Pancreas (tissue), 10 donors: Measurements from ENCODE around the gene SHB. TPM values are rescaled to one million over a fixed set of nuclear protein-coding genes. Genes with fewer than 3 reads are reported as not detected.

Experiments used
- ATAC-seq, 4 donors: fragments of 200-7000 bp; cut with Tn5 transposase; one replicate each; pipeline versions ENCODE4 v1.8.0 to v1.9.1; 2020; ENCODE audit warnings: mild to moderate bottlenecking in 4 of 4, moderate library complexity in 4 of 4
- DNase-seq, 6 donors: peaks; one replicate each; pipeline ENCODE4 v3.0.0-alpha.2; 2020
- FAIRE-seq: peaks from 2 replicates; lab custom pipeline; 2012; peaks lifted over from hg19 to GRCh38; lab: Jason Lieb, UNC
- H3K27ac ChIP-seq, 4 donors: fragments of 200-600 bp; sonication (generic); 1 replicate in 3 of 4; 2 replicates in 1 of 4; pipeline versions ENCODE4 v1.5.0 to v1.8.0; 2020
- H3K27me3 ChIP-seq, 4 donors: fragments of 200-600 bp; one replicate each; pipeline ENCODE4 v1.8.0; 2021
- H3K36me3 ChIP-seq, 3 donors: fragments of 200-600 bp; sonication (generic) in 1 of 3; one replicate each; pipeline versions ENCODE4 v1.5.0 to v1.8.0; 2020 to 2021
- H3K4me1 ChIP-seq, 3 donors: fragments of 200-600 bp; one replicate each; pipeline ENCODE4 v1.8.0; 2021
- H3K4me3 ChIP-seq, 4 donors: fragments of 200-600 bp; sonication (generic) in 2 of 4; one replicate each; pipeline versions ENCODE4 v1.5.0 to v1.8.0; 2020 to 2021
- H3K9me3 ChIP-seq, 4 donors: fragments of 200-600 bp; one replicate each; pipeline ENCODE4 v1.8.0; 2021
- CTCF ChIP-seq, 4 donors: fragments of 200-600 bp; sonication (generic) in 3 of 4; IDR thresholded peaks; one replicate each; pipeline versions ENCODE4 v1.5.0 to v1.8.0; 2021; ENCODE audit warnings: antibody characterized with exemption in 4 of 4
- WGBS, 2 donors: extraction: QIAGEN DNeasy Blood & Tissue Kit; methylation state at CpG; one replicate each; pipeline ENCODE4 v1.1.7; 2013; 5-methylcytosine and 5-hydroxymethylcytosine counted together
- intact Hi-C, 3 donors: fragments of 100-400 bp; cut with DNase I; formaldehyde crosslinking; loops; one replicate each; pipeline versions ENCODE4 v1.11.1 to v1.14.2; 2022
- polyA plus RNA-seq, 2 donors: library from polyadenylated mRNA; stranded (reverse); fragments of 200-250 nt; gene quantifications; one replicate each; pipeline ENCODE4 v1.2.3, GENCODE V29; 2013
- total RNA-seq, 6 donors: library from RNA; stranded (reverse); fragmentation: NEBNext Ultra II Directional in 4 of 6; extraction: Animal tissue kit (Norgen Biotek cat#: 25700) in 4 of 6; gene quantifications; one replicate each; pipeline versions ENCODE4 v1.2.1 to v1.2.4, GENCODE V29; 2021 to 2023
- donor health status: healthy with polysubstance abuse.
- donor health status: DM: no; HTN: no; CAD: no; lungs with moderate emphysema.
- donor health status: DM: no; HTN: no; CAD: no.
- donor health status: control.
- donor health status: control.
- donor health status: Bipolar disorder and iron deficiency.
- donor health status: DM: yes; HTN: yes; CAD: no.
- donor health status: DM: no; HTN: no; CAD: no.
- donor health status: DM: no; HTN: no; CAD: no.
- donor health status: DM: yes; HTN: yes; CAD: no.

Gene SHB
- total and polyA plus RNA-seq, 8 donors: 11.5 to 24.2 (median 19.2) TPM

GRCh38 chr9:38065369-38066075 is 3.5 kb downstream of the SHB start:
- Histone ChIP-seq H3K27me3 (no peaks in the 10 kb centered on the region), H3K4me1 (peaks cover 14 to 38% (median 16%) of the 10 kb centered on the region in 3 donors), H3K36me3 (no peaks in the 10 kb centered on the region), H3K27ac (peak overlapping the region in 2 of 4 donors; percentile 86 to 94), H3K9me3 (no peaks in the 10 kb centered on the region), H3K4me3 (peak overlapping the region in 2 of 4 donors; percentile 97 to 99)
- TF ChIP-seq CTCF (IDR thresholded peaks at IDR 0.05): no peak
- 26 to 27% methylated on average over 9 of the region's 9 CpGs for WGBS, 2 donors
- ATAC-seq (no peak), DNase-seq (no peak), FAIRE-seq (no peak)
- intact Hi-C loops: loop anchor here in 2 of 3 donors (5.0 kb wide), 1 partner anchor 148 kb away; no protein-coding TSS in a partner anchor

- no peak for FAIRE-seq
- ATAC-seq: no peak
- Histone ChIP-seq H3K9me3 (no peaks in the 10 kb centered on the region), H3K36me3 (no peaks in the 10 kb centered on the region), H3K4me1 (peaks cover 9 to 38% (median 21%) of the 10 kb centered on the region in 3 donors), H3K4me3 (peak overlapping the region in 2 of 4 donors; percentile 97 to 99), H3K27me3 (no peaks in the 10 kb centered on the region), H3K27ac (peak overlapping the region in 2 of 4 donors; percentile 86 to 94)
- TF ChIP-seq CTCF (IDR thresholded peaks at IDR 0.05): no peak
- 65 to 68% methylated on average over 4 of the region's 4 CpGs for WGBS, 2 donors
- DNase-seq: no peak
- intact Hi-C loops: loop anchor here in 2 of 3 donors (5.0 kb wide), 1 partner anchor 148 kb away; no protein-coding TSS in a partner anchor
Measured at GRCh38 chr9:38064842-38065368, 4.1 kb downstream of the SHB start.

- no peak for TF ChIP-seq CTCF (IDR thresholded peaks at IDR 0.05)
- no peak for DNase-seq
- no peak for ATAC-seq
- Histone ChIP-seq H3K27me3 (no peaks in the 10 kb centered on the region), H3K36me3 (no peaks in the 10 kb centered on the region), H3K9me3 (no peaks in the 10 kb centered on the region), H3K27ac (peak overlapping the region in 1 of 4 donors; percentile 10), H3K4me3 (no peak overlapping the region), H3K4me1 (peaks cover 9 to 52% (median 37%) of the 10 kb centered on the region in 3 donors)
- intact Hi-C loops: no loop called here
- FAIRE-seq: no peak
- WGBS, 2 donors: 31 to 40% methylated on average over 2 of the region's 2 CpGs
Measured at GRCh38 chr9:38063363-38063707, 5.7 kb downstream of the SHB start.

- Histone ChIP-seq H3K27me3 (no peaks in the 10 kb centered on the region), H3K4me1 (peaks cover 9 to 56% (median 43%) of the 10 kb centered on the region in 3 donors), H3K36me3 (no peaks in the 10 kb centered on the region), H3K4me3 (no peak overlapping the region), H3K9me3 (no peaks in the 10 kb centered on the region), H3K27ac (peak overlapping the region in 1 of 4 donors; percentile 10)
- intact Hi-C loops: no loop called here
- no peak for ATAC-seq
- TF ChIP-seq CTCF (IDR thresholded peaks at IDR 0.05): no peak
- 71 to 72% methylated on average over 12 of the region's 12 CpGs for WGBS, 2 donors
- FAIRE-seq: no peak
- peak in 1 of 6 donors; percentile 6 for DNase-seq
Measured at GRCh38 chr9:38062498-38063362, 6.3 kb downstream of the SHB start.
